DND-41 (cell line): ENCODE data around the gene RALY.

Source experiments
- ATAC-seq: fragments of 200-7000 bp; cut with Tn5 transposase; 3 replicates; pipeline ENCODE4 v1.9.1; 2021; ENCODE audit warnings: low read depth; ENCODE audit not compliant: insufficient read depth
- DNase-seq: peaks from one replicate; pipeline ENCODE4 v3.0.0-alpha.2; 2020
- H2AFZ ChIP-seq: 2 replicates; pipeline ENCODE4 v1.6.0; 2012; ENCODE audit warnings: low read depth, low read length
- H3K27ac ChIP-seq: 2 replicates; pipeline ENCODE4 v1.5.1; 2012; ENCODE audit warnings: low read length, inconsistent platforms
- H3K27me3 ChIP-seq: fragments of 200-600 bp; sonication (generic); 2 replicates; pipeline ENCODE4 v1.6.0; 2012; ENCODE audit warnings: low read length, mild to moderate bottlenecking, inconsistent platforms; ENCODE audit not compliant: insufficient read depth, poor library complexity
- H3K36me3 ChIP-seq: 2 replicates; pipeline ENCODE4 v1.5.1; 2012; ENCODE audit warnings: low read length, inconsistent platforms; ENCODE audit not compliant: insufficient read depth
- H3K4me1 ChIP-seq: 2 replicates; pipeline ENCODE4 v1.5.1; 2012; ENCODE audit warnings: mild to moderate bottlenecking, low read length; ENCODE audit not compliant: insufficient read depth
- H3K4me2 ChIP-seq: 2 replicates; pipeline ENCODE4 v1.6.0; 2012; ENCODE audit warnings: mild to moderate bottlenecking, moderate library complexity, low read length, inconsistent platforms; ENCODE audit not compliant: insufficient read depth
- H3K4me3 ChIP-seq, 2 experiments: fragments of 200-600 bp in 1 of 2; shearing (Covaris generic) in 1 of 2; 2 replicates each; pipeline ENCODE4 v1.5.1; 2012 to 2016; ENCODE audit warnings: inconsistent platforms in 2 of 2, low read length in 2 of 2, mild to moderate bottlenecking in 2 of 2, low read depth in 1 of 2, moderate library complexity in 1 of 2
- H3K79me2 ChIP-seq: 2 replicates; pipeline ENCODE4 v1.6.0; 2012; ENCODE audit warnings: low read length, inconsistent platforms; ENCODE audit not compliant: insufficient read depth
- H3K9ac ChIP-seq: 2 replicates; pipeline ENCODE4 v1.6.0; 2012; ENCODE audit warnings: low read depth, mild to moderate bottlenecking, inconsistent platforms, low read length, moderate library complexity
- H3K9me3 ChIP-seq: 2 replicates; pipeline ENCODE4 v1.5.1; 2012; ENCODE audit warnings: low read length, moderate library complexity, mild to moderate bottlenecking, inconsistent platforms; ENCODE audit not compliant: insufficient read depth, severe bottlenecking
- H4K20me1 ChIP-seq: 2 replicates; pipeline ENCODE4 v1.6.0; 2012; ENCODE audit warnings: low read length; ENCODE audit not compliant: insufficient read depth
- EZH2 ChIP-seq: IDR thresholded peaks from 3 replicates; pipeline ENCODE4 v1.6.1; 2012; ENCODE audit warnings: borderline replicate concordance, low read depth, mild to moderate bottlenecking, moderate library complexity, low read length, inconsistent platforms; ENCODE audit not compliant: severe bottlenecking
- TF ChIP-seq, protein P1 (sequence below): IDR thresholded peaks from 2 replicates; pipeline ENCODE4 v1.5.1; 2012; ENCODE audit warnings: borderline replicate concordance, low read length, moderate library complexity, mild to moderate bottlenecking; ENCODE audit not compliant: poor library complexity, severe bottlenecking; ENCODE audit errors: extremely low read depth

Gene RALY

DNA sequence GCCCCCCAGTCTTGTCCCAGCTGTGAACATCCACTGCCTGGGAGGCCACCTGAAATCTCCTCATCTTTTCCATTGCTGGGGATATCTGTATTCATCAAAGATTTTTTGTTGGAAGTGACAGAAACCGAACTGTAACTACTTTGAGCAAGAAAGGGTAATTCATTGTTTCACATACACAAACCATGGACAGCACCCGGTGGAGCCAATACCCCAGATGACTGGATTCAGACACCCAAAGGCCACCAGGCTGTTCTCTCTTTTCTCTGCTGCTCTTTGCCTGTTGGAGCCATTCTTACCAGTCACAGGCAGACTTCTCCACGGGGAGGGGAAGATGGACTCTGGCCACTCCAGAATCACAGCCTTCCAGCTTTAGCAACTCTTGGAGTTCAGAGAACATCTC, 11.7 kb upstream of the RALY start:
- DNase-seq = no peak
- Histone ChIP-seq H3K9ac (no peak overlapping the region), H2AFZ (no peak overlapping the region), H3K4me2 (no peak overlapping the region), H3K4me3 (no peak overlapping the region), H3K27ac (no peak overlapping the region), H3K9me3 (no peaks in the 10 kb centered on the region), H3K4me1 (no peaks in the 10 kb centered on the region), H3K27me3 (peaks cover 10% of the 10 kb centered on the region), H4K20me1 (no peaks in the 10 kb centered on the region), H3K79me2 (no peaks in the 10 kb centered on the region), H3K36me3 (no peaks in the 10 kb centered on the region)
- TF ChIP-seq EZH2 = no peak
- TF ChIP-seq, protein P1, sequence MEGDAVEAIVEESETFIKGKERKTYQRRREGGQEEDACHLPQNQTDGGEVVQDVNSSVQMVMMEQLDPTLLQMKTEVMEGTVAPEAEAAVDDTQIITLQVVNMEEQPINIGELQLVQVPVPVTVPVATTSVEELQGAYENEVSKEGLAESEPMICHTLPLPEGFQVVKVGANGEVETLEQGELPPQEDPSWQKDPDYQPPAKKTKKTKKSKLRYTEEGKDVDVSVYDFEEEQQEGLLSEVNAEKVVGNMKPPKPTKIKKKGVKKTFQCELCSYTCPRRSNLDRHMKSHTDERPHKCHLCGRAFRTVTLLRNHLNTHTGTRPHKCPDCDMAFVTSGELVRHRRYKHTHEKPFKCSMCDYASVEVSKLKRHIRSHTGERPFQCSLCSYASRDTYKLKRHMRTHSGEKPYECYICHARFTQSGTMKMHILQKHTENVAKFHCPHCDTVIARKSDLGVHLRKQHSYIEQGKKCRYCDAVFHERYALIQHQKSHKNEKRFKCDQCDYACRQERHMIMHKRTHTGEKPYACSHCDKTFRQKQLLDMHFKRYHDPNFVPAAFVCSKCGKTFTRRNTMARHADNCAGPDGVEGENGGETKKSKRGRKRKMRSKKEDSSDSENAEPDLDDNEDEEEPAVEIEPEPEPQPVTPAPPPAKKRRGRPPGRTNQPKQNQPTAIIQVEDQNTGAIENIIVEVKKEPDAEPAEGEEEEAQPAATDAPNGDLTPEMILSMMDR = no peak
- ATAC-seq = no peak

DNA sequence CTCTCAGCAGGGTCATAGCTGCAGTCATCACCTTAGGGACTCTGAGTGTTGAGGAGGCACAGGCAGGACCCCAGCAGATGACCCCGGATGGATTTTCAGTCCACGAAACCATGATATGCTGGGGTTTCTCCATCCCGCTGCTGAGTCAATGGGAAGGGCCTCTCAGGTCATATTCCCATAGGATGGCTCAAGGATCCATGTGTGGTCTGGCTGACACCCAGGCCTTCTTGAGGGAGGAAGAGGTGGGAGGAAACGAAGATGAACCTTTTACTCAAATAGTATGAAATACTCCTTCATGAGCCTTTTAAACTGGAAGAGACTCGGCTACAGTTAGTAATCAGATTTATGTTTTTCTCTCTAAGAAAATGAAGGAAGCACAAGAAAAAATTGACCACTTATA, 10.3 kb upstream of the RALY start:
- H3K4me3 ChIP-seq = no peak overlapping the region
- no peaks in the 10 kb centered on the region for H3K9me3 ChIP-seq
- no peaks in the 10 kb centered on the region for H3K79me2 ChIP-seq
- H3K4me2 ChIP-seq = no peak overlapping the region
- DNase-seq (no peak), ATAC-seq (no peak)
- peaks cover 10% of the 10 kb centered on the region for H3K27me3 ChIP-seq
- H3K4me1 ChIP-seq = no peaks in the 10 kb centered on the region
- no peak for TF ChIP-seq EZH2
- TF ChIP-seq, protein P1 = no peak
- no peak overlapping the region for H3K27ac ChIP-seq
- H3K9ac ChIP-seq = no peak overlapping the region
- no peaks in the 10 kb centered on the region for H3K36me3 ChIP-seq
- H2AFZ ChIP-seq = no peak overlapping the region
- H4K20me1 ChIP-seq = no peaks in the 10 kb centered on the region

DNA sequence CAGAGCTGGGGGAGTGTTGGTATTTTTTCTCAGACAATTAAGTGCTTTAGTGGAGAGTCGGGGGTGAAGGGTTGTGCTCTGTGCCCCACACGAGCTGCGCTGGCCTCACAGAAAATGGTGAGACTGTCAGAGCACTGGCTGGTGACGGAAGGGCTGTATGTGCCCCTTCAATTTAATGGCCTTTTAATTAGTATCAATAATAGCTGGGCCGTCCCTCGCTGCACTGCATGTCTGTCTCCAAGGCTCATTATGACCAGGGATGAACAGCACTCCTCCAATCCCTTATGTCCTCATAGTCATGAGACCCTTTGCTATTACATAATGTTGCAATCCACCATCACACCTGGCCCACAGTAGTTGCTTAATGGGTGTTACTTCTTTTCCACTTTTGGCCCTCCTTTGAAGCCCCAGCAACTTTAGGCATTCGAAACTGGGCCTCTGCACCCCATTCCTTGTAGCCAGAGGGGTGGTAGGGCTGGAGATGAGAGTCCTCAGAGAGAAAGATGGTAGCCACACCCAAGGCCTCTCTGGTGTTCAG, 9.5 kb upstream of the RALY start:
- Histone ChIP-seq H2AFZ (no peak overlapping the region), H3K9ac (no peak overlapping the region), H3K27me3 (peaks cover 6% of the 10 kb centered on the region), H3K79me2 (no peaks in the 10 kb centered on the region), H3K36me3 (no peaks in the 10 kb centered on the region), H3K4me3 (no peak overlapping the region), H3K27ac (no peak overlapping the region), H4K20me1 (no peaks in the 10 kb centered on the region), H3K9me3 (no peaks in the 10 kb centered on the region), H3K4me2 (no peak overlapping the region), H3K4me1 (no peaks in the 10 kb centered on the region)
- DNase-seq (no peak), ATAC-seq (no peak)
- TF ChIP-seq EZH2 = no peak
- TF ChIP-seq, protein P1 = no peak

DNA sequence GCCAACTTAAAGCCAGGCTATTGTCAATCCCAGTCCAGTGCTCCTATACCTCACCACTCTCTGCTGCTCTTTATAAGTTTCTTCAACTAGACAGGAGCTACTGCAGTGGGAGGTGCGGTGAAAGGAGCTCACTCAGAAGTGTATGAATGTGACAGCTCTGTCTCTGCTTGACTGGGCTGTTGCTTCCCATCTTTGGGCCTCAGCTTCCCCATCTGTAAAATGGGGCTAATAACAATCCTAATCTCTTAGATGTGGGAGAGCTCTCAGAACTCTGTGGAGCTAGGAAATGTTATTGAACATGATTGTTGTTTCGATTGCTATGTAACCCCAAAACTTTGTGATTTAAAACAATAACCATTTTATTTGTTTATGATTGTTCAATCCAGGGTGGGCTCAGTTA, 8.4 kb upstream of the RALY start:
- no peaks in the 10 kb centered on the region for H3K4me1 ChIP-seq
- ATAC-seq (no peak), DNase-seq (no peak)
- H3K4me2 ChIP-seq = no peak overlapping the region
- H4K20me1 ChIP-seq = no peaks in the 10 kb centered on the region
- TF ChIP-seq, protein P1 = no peak
- TF ChIP-seq EZH2 = no peak
- no peak overlapping the region for H3K9ac ChIP-seq
- no peak overlapping the region for H3K4me3 ChIP-seq
- no peaks in the 10 kb centered on the region for H3K9me3 ChIP-seq
- no peaks in the 10 kb centered on the region for H3K36me3 ChIP-seq
- H3K27ac ChIP-seq = no peak overlapping the region
- no peak overlapping the region for H2AFZ ChIP-seq
- peaks cover 5% of the 10 kb centered on the region for H3K27me3 ChIP-seq
- no peaks in the 10 kb centered on the region for H3K79me2 ChIP-seq
